GM18867 (cell line): Measurements from ENCODE around the gene PRKCQ.
A peak's percentile ranks its signal among the peaks of the same experiment; 100 is the strongest.

Experiments
- ATAC-seq: cut with Tn5 transposase; IDR thresholded peaks from one replicate; pipeline ENCODE4 v1.9.1; 2021; ENCODE audit warnings: mild to moderate bottlenecking, moderate library complexity; ENCODE audit not compliant: unreplicated experiment

The PRKCQ gene

DNA sequence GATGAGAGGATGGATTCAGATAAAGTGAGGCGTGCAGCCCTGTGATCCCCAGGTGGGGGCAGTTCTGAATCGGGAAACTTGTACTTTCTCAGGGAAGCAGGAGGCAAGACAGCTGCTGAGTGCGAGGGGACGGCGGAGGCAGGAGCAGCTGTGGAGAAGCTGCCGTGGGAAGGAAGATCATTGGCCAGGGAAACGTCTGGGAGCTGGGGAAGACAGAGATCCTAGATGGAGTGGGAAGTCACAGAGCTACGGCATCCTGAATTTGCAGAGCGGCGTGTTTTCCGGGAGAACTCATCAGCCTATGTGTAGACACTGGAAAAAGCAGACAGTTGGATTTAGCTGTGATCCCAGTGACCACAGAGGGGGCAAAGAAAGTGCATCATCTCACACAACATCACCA, 9.2 kb downstream of the PRKCQ start:
- no peak for ATAC-seq

DNA sequence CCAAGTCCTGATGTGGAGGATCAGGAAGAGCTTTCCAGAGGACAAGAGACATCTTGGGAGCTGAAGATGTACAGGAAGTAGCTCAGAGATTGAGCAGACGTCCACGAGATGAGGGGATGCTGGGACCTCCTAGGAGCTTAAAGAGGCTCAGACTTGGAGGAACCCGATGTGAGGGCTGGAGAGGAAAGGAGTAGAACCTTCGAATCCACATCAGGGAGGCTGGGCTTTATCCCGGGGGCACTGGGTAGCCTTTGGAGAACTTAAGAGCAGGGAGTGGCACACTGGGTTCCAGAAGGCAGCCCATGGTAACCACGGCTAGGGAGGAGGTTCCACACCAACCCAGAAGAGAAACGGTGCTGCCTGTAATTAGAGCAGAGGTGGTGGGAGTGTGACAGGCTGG, 10.8 kb downstream of the PRKCQ start:
- ATAC-seq: no peak

DNA sequence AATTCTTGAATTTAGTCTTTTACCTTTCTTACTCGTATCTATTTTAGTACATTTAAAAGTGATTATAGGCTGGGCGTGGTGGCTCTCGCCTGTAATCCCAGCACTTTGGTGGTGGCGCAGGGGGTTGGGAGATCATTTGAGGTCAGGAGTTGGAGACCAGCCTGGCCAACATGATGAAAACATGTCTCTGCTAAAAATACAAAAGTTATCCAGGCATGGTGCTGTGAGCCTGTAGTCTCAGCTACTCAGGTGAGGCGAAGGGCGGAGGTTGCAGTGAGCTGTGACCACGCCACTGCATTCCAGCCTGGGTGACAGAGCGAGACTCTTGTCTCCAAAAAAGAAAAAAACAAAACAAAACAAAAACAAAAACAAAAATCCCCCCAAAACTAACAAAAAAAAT, 12.2 kb downstream of the PRKCQ start:
- no peak for ATAC-seq

- no peak for ATAC-seq
These were observed 12.8 kb downstream of the PRKCQ start for GRCh38 chr10:6567203-6567703.

DNA sequence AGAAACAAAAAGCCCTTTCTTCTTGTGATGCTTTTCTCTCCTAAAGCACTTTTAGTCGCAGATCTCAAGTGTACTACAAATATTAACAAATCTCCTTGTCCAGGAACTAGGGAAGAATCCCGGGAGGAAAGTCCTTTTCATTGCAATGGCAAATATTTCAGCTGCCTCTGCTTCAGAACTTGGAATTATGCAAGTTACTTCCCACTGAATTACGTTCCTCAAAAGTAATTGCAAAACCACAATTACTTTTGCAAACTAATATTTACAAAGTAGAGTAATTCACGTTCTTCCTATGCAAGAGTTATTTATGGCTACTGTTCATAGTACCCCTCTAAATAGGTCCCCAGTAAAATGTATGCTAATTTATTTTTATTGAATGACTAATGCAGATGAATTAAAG, 14.5 kb downstream of the PRKCQ start:
- ATAC-seq: no peak

DNA sequence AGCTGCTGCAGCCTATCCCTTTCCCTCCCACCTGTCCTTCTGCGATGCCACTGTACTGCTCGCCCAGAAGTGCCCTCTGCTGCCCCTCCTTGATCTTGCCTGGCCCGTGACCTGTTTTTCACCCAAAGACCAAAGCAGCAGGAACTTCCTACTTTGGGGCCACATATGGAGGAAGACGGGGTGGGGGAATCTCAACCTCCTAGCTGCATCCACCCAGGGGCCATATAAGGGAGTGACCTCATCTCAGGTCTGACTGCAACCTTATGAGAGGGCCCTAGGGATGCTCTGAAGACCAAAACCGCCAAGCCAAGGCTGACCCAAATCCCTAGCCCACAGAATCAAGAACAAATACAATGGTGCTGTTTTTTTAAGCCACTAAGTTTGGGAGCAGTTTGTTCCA, 15.7 kb downstream of the PRKCQ start:
- ATAC-seq: no peak

GRCh38 chr10:6563731-6564130, 16.3 kb downstream of the PRKCQ start:
- no peak for ATAC-seq

- ATAC-seq: no peak
These were observed 17.0 kb downstream of the PRKCQ start for GRCh38 chr10:6563075-6563474.

GRCh38 chr10:6562221-6562620, 17.9 kb downstream of the PRKCQ start:
- no peak for ATAC-seq

GRCh38 chr10:6561552-6561951, 18.5 kb downstream of the PRKCQ start:
- no peak for ATAC-seq

GRCh38 chr10:6558759-6559461, 21.2 kb downstream of the PRKCQ start:
- ATAC-seq: no peak

DNA sequence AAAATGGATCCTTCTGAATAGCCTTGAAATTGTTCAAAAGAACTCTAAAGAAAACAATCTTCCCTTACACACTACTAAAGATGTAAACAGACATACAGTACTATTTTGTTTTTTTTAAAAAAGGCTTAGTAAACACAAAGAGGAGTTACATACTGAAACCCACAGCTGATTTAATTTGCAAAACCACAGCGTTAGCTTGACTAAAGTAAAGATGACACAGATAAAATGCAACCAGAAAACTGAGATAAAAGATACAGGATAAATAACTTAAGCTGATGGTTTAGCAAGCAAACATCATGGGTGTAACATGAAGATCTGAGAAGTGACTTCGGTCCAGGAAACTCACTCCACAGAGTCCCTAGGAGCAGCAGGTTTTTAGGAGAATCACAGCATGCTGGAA, 21.8 kb downstream of the PRKCQ start:
- ATAC-seq: no peak

DNA sequence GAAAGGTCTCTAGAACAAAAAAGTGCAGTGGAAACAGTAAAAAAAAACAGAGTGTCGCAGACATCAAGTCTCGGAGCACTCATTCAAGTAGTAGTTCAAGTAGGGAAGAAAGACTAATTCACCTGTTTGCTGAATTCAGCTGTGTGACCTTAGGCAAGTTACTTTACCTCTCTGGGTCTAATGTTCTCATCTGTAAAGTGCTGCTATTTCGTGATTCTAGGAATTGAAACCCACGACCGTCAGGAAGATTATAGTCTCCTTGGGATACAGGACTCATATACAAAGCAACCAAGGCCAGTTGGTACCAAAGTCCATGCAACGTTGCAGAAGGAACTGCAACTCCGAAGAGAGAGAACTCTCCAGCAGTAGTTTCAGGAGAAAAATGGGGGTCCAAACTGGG, 26.1 kb downstream of the PRKCQ start:
- ATAC-seq: no peak

DNA sequence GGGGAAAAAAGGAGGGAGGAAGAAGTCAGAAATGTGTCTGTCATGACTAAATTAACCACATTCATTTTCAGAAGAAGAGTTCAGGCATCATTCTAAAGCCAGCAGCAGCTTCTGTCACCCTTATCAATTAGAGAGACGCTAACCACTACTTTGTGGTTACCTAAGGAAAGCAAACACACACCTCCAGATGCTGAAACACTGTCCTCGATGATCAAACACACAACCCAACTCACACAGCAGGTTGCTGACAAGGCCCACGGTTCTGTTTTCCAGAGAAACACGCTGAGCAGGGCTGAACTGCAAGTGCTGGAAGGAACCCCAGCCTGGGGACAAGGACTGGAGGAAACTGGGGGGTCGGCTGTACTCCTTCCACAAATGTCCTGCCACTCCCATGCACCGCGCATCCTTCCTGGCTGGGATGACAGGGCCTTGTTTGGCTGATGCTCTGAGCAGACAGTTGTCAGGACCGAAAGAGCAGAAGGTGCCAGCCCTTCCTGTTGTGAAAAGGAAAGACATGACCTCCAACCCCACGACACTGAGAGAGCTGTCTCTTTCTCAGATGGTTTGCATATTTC, 36.6 kb downstream of the PRKCQ start:
- peak; percentile 58 for ATAC-seq

DNA sequence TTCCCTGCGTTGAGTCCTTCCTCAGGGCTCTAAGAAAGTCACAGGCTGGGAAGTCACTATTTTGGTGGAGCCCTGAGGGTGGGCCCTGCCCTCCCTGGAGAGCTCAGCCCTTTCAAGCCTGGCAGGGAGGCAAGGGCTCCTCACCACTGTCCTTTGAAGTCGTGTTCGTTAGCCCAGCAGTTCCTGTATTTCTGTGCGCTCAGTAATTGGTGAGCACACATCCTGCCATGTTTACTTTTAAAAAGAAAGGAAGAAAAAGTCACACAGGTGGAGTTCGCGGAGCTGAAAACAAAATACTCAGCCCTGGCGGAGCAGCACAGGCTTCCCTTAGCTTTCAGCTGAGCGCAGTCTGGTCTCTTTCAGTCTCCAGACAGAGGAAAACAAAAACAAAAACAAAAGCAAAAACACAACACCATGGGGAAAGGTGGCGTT, 37.1 kb downstream of the PRKCQ start:
- ATAC-seq: peak; percentile 27

GRCh38 chr10:6539833-6540232, 40.2 kb downstream of the PRKCQ start:
- ATAC-seq: no peak

GRCh38 chr10:6537770-6538169, 42.3 kb downstream of the PRKCQ start:
- ATAC-seq: no peak

DNA sequence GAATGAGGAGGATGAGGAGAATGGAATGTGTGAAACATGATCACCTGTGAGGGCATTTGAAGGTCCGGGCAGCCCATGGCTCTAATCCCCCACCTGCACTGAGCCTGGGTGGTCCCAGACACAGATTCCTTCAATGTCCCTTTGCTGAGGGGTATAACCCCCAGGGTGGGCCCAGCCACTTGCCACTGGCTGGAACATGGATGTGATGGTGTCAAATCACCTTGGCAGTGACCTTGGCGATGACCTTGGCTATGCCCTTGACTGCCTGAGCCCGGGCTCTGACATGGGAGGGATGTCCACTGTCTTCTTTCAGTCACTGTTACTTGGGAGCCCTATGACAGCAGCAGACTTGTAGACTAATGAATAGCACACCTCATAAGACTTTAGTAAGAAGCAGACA, 44.0 kb downstream of the PRKCQ start:
- ATAC-seq: no peak

DNA sequence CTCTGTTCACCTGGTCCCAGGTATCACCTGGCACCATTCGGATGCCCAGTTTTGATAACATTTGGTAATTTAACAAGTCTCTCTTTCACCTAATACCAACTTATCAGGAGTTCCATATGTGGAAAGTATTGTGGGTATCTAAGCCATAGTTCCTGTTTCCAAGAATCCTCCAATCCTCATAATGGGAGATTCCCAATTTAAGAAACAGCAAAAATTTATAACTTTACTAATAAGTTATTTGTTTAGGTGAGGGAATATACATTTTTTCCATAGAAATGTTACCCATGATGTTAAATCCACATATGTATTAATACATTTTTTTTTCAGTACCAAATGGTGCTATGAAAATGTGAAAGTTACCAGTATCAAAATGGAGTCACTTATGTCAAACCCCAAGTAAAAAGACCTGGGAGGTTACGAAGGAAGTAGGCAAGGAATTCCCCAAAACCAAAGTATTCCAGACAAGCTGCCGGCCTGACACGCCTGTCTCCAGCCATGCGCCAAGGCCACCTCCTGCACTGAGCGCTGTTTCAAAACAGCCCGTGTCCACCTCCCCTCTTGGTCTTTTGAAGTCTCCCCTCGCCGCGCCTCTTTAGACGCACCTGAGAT, 44.8 kb downstream of the PRKCQ start:
- ATAC-seq: no peak

GRCh38 chr10:6532321-6532720, 47.8 kb downstream of the PRKCQ start:
- ATAC-seq: no peak

- ATAC-seq: no peak
These were observed 49.1 kb downstream of the PRKCQ start for GRCh38 chr10:6530966-6531365.

GRCh38 chr10:6530211-6530840, 49.8 kb downstream of the PRKCQ start:
- ATAC-seq: no peak
